Measurements from ENCODE around the gene CA10.

Gene CA10

DNA sequence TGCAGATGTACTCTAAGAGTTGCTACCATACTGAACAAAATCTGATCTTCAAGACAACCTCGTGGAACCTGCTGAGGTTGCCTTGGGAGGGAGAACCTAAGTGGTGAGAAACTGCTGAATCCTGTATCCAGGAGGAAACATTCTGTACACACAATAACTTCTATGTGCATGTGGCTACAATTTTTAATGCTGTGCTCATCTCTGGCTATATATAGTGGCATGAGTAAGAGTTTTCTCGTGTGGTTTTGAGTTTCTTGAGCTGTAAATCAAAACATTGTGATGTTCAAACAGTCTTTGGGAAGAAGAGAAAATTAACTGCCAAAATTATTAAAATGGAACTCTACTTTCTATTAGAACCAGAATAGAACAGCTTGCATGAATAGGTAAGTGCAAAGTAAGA, 206.8 kb downstream of the CA10 start:
- DNase-seq (ENCODE audit: low read depth in 2 of 2), result no peak

DNA sequence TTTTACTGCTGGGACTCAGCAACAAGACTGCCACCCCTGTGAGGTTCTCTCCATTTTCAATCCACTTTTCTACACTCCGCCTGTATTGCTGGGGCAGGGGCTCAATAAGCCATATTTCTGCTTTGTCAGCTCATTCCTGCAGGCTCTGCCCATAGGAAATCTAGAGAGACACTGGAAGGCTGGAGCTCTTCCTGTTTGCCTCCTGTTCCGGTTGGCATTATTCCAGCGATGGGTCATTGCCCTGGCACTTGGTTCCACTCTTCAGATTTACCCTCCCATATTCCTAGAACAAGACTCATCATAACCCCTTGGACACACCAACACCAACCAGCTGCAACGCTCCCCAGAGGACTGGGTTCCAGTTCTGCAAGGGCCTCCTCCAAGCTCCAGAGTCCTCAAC, 210.4 kb downstream of the CA10 start:
- DNase-seq (ENCODE audit: low read depth in 2 of 2), result no peak

DNA sequence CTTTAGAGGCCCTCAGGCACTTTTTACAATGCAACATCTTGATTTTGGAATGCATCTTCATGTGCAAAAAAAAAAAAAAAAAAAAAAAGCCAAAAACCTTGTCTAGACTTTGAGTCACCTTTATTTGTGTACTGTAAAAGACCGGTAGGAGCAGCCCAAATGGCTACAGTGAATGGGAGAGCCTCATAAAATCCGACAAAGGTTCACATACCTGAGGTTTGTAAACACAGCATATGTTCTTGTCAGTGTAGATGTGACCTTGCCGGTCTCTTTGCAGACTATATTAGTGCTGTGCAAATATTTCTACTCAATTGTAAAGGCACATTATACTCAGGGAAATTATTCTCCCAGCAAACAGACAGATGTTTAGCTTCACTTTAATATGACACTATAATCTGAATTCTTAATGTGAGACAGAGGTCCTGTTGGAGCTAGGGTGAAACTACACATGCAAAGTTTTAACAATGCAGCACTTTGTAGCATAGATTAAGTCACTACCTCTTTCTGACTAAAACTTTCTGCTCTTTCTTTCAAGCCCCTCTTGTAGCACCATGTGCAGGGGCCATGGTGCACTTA, 211.3 kb downstream of the CA10 start:
- DNase-seq (ENCODE audit: low read depth in 2 of 2), result no peak

DNA sequence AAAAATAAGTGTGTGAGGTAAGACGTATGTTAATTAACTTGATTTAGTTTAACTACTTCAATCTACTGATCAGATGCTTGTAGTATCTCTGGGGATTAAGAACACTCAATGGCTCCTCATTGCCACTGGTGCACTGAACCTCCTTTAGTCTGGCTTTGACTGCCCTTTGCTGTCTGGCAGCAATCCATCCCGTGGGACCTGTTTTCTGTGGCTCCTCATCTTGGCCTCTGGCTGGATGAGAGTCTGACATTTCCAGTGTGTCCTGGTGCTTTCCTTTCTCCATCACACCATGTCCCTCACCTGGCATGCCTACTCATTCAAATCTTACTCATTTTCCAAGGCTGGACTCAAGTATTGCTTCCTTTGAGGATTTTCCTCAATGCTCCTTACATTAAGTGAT, 212.2 kb downstream of the CA10 start:
- DNase-seq (ENCODE audit: low read depth in 2 of 2), result no peak

DNA sequence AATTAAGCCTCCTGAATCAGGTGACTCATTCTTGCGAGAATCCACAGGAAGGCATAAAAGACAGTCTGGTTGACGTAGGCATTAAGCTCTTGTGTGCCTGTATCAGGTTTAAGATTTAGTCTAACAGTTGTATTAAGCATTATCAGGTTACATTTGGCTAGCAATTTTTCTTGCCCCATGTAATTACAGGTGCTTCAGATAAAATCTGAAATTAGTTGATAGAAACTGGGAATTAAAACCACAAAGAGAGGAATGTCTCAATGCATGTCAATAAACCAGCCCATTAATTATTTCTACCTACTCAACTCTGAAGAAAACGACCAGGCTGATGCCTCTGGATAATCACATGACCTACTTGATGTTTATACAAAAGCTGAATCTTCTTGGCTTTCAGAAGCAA, 217.2 kb downstream of the CA10 start:
- no peak for DNase-seq (ENCODE audit: low read depth in 2 of 2)

DNA sequence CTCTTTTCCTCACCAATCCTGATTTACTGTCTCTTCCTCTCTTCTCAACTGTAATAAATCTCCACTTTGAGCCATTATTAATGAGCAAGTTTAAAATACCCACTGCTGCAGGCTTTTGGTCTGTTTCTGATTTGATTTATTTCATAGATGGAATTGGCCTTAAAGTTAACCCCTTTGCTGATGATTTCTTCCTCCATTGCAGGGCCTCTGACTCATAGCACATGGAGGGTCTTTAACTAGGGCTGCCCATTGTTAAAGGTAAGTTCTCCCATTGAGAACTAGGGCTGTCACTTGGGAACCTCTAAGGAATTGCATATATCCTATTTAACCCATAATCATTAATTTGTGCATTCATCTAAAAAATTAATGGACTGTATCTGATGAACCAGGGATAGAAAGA, 221.2 kb downstream of the CA10 start:
- DNase-seq (ENCODE audit: low read depth in 2 of 2), result no peak

DNA sequence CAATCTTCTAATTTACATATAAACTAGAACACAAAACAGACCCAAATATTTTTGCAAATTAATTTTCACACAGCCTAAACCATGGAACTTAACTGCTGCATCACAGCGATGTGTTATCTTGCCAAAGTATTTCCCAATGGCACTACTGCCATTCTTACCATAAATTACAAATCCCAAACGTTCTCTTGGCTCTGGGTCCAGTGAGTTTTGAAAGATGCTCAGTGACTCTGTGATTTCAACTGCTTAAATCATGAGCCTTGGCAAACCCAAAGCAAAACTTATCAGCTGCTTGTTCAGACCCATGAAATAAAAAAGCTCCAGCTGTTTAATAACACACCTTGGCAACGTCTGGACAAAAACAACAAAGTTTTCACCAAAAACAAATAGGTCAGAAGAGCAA, 223.0 kb downstream of the CA10 start:
- DNase-seq (ENCODE audit: low read depth in 2 of 2), result no peak

DNA sequence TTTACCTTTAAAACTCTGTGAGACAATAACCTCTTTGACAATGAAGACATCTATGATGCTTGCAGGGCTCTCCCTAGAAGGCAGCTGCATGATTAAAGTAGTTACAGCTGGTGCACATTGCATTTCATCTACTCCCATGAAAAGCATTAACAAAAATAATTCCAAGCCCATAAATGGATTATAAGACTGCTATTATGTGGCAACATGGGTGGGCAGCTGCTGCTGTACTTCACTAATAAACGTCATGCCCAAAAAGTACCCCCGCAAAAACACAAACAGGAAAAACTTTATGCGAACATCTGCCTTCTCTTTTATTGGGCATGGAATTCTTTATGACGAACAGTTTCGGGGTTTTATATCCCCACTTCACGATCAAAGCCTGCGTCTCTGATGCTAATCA, 224.9 kb downstream of the CA10 start:
- no peak for DNase-seq (ENCODE audit: low read depth in 2 of 2)

DNA sequence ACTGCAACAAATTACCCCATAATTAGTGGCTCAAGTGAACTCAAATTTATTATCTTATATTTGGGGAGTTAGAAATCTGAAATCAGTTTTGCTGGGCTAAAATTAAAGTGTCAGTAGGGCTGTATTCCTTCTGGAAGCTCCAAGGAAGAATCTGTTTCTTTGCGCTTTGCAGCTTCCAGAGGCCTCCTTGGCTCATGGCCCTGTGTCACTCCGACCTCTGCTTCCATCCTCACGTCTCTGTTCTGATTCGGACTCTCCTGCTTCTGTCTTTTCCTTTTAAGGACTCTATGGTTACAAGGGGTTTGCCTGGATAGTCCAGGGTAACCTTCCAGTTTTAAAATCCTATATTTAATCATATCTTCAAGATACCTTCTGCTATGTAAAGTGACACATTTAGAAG, 232.1 kb downstream of the CA10 start:
- DNase-seq (ENCODE audit: low read depth in 2 of 2), result no peak

DNA sequence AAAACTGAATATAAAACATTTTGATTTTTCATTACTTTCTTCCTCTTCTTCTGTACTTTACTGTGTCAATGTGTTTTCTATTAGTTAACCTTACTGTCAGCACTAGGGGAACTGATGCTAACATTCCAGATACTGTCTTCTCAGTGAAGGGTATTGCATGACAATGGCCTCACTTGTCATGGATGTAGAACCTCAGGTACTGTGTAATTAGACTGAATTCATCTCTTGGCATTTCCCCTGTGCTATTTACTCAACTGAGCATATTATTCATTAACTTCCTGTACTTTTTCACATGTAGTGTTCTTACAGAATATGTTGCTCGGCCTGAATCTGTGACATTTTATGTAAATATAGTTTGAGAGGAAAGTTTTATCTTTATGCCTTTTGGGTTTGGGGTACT, 237.0 kb downstream of the CA10 start:
- no peak for DNase-seq (ENCODE audit: low read depth in 2 of 2)

DNA sequence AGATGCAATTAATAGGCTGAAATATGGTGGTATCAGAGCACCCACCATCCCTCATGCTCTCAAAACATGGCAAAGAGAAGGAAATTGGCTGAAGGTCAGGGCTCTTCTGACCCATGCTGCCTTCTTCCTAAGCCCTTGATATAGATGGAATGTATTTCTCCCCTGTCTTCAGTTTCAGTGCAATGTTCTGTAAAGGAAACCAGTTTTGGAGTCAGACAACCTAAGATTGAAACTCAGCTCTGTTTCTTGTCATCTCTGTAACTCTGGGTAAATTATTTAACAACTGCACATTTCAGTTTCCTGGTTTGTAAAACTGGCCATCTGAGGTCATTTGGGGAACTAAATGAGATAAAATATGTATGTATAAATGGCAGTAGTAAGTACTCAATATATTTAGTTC, 243.9 kb downstream of the CA10 start:
- DNase-seq (ENCODE audit: low read depth in 2 of 2), result no peak

DNA sequence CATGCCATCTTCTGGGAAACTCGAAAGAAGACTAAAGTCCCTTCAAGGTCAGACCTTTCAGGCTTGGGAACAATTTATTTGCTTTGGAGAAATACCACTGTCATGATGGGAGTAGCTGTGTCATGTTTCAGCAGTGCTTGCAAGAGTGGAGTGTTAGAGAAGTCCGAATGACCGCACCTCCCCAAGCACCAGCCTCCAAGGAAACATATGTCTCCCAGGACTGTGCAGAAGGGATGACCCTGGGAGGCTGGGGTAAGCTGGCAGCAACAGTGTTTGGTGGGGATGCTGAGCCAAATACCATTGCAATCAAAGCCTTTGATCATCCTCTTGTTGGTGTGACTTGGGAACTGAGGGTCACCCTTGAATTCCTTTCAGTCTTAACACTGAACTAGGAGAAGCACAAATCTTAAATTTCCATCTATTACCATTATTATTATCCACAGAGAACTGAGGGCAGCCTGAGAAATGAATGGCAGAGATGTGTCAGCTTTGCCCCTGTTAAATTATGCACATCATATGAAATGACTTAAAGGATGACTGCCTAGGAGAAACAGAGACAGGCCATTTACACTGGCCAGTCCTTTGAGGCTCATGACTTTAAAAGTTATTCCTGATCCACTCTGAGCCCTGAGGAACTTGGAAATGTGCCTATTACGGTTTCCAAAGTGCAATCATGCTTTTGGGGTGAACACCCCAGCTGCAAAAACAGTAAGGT, 244.9 kb downstream of the CA10 start:
- no peak for DNase-seq (ENCODE audit: low read depth in 2 of 2)

DNA sequence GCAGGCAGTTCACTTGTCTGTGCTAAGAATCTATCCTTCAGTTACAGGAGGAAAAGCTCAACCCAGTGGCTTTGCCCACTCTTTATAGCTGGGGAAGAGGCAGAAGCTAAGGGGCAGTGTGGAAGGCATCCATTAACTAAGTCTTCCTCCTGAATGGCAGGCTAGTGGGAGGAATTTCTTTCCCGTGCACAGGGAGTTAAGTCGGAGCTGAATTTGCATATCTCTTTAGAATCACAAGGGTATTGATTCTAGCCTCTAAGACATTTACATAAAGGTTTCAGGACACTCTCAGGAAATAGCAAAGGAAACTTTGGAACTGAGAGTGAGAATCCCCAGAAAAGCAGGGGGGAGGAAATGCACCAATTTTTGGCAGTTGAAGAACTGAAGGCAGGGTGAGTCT, 245.6 kb downstream of the CA10 start:
- no peak for DNase-seq (ENCODE audit: low read depth in 2 of 2)

DNA sequence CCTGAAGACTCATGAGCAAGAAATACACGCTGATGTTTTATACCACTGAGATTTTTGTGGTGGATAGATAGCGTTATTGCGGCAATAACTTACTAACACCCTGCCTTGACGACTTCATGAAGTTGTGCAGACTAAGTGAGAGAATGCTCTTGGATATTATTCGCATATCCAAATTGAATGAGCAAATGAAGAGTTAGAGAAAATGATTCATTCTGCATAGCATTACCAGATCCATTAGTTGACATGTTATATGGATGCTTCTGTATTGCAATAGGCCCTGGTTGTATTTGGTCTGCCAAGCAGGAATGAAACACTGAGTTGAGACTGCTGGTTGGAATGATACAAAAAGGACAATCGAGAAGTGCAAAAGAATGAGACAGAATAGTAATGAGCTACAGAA, 247.3 kb downstream of the CA10 start:
- DNase-seq (ENCODE audit: low read depth in 2 of 2), result no peak

DNA sequence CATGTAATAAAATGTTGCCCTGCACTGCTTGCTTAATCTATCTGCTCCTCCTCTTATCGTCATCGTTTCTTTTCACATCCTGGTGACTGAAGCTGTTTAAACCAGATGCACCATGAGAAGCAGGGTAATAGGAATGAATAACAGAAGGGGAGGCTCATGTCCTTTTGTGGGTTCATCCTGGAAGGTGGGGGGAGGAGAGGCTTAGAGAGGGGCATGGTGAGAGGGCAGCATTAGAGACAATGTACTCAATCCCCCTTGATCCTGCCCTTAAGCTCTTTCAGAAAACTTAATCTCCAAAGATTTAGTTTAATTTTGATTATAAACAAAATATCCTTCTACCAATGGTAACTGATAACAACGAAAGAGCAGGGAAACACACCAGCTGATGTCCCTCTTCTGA, 248.5 kb downstream of the CA10 start:
- no peak for DNase-seq (ENCODE audit: low read depth in 2 of 2)

DNA sequence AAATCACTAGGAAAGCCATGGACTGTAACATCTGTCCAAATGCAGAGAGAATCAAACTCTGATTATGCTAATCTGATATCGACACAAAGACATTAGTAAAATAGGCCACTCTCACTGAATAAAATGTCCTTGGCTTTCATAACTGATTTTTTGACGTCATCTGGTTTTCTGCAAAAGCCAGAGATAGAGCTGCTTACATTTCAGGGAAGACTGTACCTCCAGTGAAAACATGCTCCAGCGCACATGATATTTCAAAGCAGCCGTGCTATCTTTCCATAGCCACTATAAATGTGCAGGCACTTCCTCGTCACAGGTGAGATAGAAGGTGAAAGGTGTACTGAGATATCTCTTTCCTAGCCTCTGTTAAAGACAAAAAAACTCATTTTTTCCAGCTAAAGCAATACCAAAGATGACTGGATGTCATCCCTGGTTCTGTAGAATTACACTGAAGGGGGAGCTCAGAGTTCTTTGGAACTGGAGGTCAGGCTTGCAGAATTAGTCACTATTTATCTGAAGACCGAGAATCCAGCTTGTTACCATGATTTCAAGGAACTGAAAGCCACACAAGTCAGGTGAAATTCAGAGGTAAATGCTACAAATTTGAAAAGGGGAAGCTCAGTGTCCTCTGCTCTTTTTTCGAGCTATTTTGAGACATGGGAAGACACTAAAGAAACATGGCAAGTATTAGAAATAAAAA, 249.5 kb downstream of the CA10 start:
- DNase-seq (ENCODE audit: low read depth in 2 of 2), result no peak

DNA sequence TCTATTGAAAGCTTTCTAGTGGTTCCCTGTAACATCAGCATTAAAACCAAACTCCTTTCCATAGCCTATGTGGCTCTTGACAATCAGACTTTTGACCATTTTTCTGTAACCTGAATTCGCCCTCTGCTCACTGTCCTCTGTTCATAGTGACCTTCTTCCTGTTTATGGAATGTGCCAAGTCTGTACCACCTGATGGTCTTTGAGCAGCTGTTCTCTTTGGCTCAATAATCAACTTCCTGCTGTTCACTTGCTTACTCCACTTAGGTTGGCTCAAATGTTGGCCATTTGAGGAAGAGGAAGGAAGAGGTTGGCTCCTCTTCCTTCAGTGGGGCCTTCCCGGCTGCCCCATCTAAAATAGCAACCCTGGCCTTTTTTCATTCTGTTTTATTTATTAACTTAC, 251.5 kb downstream of the CA10 start:
- no peak for DNase-seq (ENCODE audit: low read depth in 2 of 2)

DNA sequence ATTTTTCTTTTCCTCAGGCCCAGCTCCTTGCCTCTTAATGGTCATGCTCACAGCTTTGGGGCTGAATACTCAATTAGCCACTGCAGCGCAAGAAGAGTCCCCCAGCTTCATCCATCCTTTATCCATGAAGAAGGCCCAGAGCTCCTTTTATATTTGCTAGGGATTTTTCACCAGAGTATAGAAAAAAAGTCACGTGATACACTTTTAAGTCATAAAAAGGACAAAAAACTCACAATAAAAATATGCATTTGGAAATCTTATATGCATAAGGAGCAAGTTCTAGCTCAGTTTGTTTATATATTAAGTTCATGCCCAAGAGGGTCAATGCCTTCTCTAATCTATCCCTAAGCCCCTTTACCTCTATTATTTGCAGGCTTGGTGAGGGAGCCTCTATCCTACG, 254.1 kb downstream of the CA10 start:
- no peak for DNase-seq (ENCODE audit: low read depth in 2 of 2)

DNA sequence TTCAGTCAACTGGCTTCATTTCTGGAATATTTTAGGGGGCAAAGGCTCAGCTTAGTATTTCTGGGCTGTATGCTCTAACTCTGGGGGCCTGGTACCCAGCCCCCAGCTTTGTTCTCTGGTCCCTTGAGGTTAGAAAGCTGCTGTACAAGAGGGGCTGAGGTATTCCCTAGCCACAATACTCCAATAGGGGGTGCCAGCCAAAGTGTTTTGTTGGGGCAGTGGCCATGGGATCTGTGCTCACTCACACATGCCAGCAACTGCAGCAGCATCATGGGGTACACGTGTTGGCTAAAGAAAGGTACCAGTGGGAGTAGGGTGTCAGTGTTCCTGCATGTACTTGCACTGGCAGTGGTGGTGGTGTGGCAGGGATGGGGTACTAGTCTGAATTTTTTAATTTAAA, 257.3 kb downstream of the CA10 start:
- DNase-seq (ENCODE audit: low read depth in 2 of 2), result no peak

DNA sequence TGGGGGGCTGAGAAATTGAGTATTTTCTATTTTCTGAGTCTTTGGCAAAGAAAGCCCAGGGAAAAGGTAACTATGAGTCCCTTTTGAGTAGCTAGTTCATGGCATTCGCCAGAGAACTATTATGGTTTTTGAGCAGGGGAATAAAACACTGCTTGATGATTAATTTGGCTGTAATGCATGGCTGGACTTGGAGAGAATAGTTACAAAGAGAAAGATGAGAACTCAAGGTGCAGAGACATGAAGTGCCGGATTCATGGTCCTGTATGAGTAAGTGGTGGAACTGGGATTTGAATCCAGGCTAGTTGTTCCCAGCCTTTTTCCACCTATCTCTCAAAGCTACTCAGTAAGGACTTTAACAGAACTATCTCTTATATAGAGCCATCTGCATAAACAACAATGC, 266.6 kb downstream of the CA10 start:
- DNase-seq (ENCODE audit: low read depth in 2 of 2), result no peak

DNA sequence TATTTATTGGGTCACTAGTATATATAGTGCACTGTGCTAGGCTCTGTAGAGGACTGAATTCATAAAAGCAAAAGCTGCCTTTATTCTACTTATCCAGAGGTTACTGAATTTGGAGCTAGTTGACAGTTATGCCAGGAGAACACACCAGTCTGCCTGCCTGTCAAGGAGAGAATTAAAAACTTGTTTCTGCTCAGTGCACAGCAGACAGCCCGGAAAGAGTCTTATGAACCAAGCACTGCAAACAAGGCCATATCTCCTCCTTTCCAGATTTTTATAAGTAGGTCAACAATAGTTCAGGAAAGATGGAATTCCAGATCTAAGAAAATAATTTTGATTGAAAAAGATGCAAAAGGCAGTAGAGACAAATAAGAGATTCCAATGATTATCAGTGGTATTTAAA, 267.8 kb downstream of the CA10 start:
- no peak for DNase-seq (ENCODE audit: low read depth in 2 of 2)

DNA sequence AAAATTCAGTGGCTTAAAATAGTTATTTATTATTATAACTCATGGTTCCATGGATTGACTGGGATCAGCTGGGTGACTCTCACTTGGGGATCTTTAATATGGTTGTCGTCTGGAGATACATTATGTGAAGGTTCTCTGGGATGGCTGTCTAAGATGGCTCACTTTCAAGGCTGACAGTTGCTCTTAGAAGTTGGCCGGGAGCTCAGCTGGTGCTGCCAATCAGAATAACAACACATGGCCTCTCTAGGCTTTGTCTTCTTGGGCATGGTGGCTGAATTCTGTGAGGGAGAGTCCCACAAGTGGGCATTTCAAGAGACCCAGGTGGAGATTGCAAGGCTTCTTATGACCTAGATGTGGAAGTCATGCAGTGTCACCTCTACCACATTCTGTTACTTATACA, 269.7 kb downstream of the CA10 start:
- DNase-seq (ENCODE audit: low read depth in 2 of 2), result no peak

DNA sequence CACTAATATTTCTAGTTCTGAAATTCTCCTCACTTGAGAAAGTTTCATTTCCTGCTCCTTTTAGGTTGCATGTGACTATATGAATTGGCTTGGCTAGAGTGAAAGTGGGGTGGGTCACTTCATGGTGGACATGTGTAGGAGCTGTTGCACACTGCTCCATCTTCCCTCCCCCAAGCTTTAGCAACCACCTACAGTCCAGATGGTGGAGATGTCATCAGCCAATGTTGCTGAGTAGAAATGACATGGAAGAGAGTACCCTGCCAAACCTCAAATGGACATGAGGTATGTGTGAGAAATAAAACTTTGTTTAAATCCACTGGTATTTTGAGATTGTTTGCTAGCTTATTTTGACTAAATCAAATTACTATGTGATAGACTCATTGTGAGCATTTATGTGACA, 281.5 kb downstream of the CA10 start:
- DNase-seq (ENCODE audit: low read depth in 2 of 2), result no peak

DNA sequence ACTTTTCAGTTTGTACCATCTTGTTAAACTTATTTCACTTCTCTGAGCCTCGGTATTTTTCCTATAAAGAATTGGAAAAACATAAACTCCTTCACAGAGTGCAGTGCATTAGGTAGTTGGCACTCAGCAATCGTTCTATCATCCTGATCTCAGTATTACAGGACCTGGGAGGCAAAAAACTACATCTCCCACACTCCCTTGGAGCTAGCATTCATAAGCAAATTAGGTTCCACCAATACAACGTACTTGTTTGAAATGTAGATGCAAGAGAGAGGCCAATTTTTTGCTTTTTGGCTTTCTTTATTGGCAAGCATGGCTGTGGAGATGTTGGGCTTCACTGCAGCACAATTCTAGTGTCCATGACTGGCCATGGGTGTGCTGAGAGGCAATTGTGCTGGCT, 285.2 kb downstream of the CA10 start:
- no peak for DNase-seq (ENCODE audit: low read depth in 2 of 2)
